B cell (primary cell): ENCODE results near the gene SCAI. TPM values are rescaled to one million over a fixed set of nuclear protein-coding genes. Genes with fewer than 3 reads are reported as not detected.

Experiments used
- ATAC-seq: fragments of 200-7000 bp; cut with Tn5 transposase; one replicate; pipeline ENCODE4 v1.10.0; 2021; ENCODE audit warnings: low read depth, mild to moderate bottlenecking, moderate number of reproducible peaks, moderate library complexity
- CTCF ChIA-PET: fragments of 350-600 bp; sonication (Branson Sonifier 250); formaldehyde crosslinking; loops from one replicate; lab custom pipeline; 2021; ENCODE audit warnings: antibody characterized with exemption, inconsistent platforms; lab: Charles Lee
- POLR2A ChIA-PET: fragments of 350-600 bp; sonication (Branson Sonifier 250); formaldehyde crosslinking; loops from one replicate; lab custom pipeline; 2021; ENCODE audit warnings: antibody characterized with exemption; lab: Charles Lee
- DNase-seq: peaks from one replicate; pipeline ENCODE4 v3.0.0; 2013
- H2AFZ ChIP-seq: 2 replicates; pipeline ENCODE4 v1.6.1; 2012; ENCODE audit warnings: mild to moderate bottlenecking, low read depth, low read length; ENCODE audit not compliant: insufficient read depth, poor library complexity, severe bottlenecking
- H3K27ac ChIP-seq, 2 donors: 1 replicate in 1 of 2; 2 replicates in 1 of 2; pipeline ENCODE4 v1.5.1; 2012 to 2013; ENCODE audit warnings: low read length in 2 of 2, mild to moderate bottlenecking in 2 of 2, moderate library complexity in 1 of 2
- H3K27me3 ChIP-seq, 4 experiments: fragments of 200-600 bp in 1 of 4; sonication (generic) in 1 of 4; replicated peaks in 1 of 4; 1 replicate in 2 of 4; 2 replicates in 2 of 4; pipeline versions ENCODE4 v1.6.1 to v1.7.0; 2013 to 2016; ENCODE audit warnings: low read length in 3 of 4, mild to moderate bottlenecking in 2 of 4, mixed read lengths in 1 of 4, moderate library complexity in 1 of 4; ENCODE audit not compliant: insufficient read depth in 4 of 4, control insufficient read depth in 3 of 4; ENCODE audit errors: control extremely low read depth in 1 of 4
- H3K36me3 ChIP-seq, 2 experiments: replicated peaks in 1 of 2; 1 replicate in 1 of 2; 2 replicates in 1 of 2; pipeline versions ENCODE4 v1.6.1 to v1.7.1; 2013; ENCODE audit warnings: low read length in 1 of 2; ENCODE audit not compliant: insufficient read depth in 2 of 2, control insufficient read depth in 1 of 2; ENCODE audit errors: control extremely low read depth in 1 of 2, extremely low read depth in 1 of 2
- H3K4me1 ChIP-seq, 2 donors: fragments of 200-600 bp in 1 of 2; sonication (generic) in 1 of 2; 1 replicate in 1 of 2; 2 replicates in 1 of 2; pipeline versions ENCODE4 v1.5.1 to v1.6.1; 2013 to 2017; ENCODE audit warnings: low read length in 2 of 2; ENCODE audit not compliant: control insufficient read depth in 2 of 2, insufficient read depth in 2 of 2
- H3K4me2 ChIP-seq: replicated peaks from 2 replicates; pipeline ENCODE3; 2012; ENCODE audit warnings: mild to moderate bottlenecking, low read depth, low read length; ENCODE audit not compliant: poor library complexity, severe bottlenecking
- H3K4me3 ChIP-seq, 5 experiments: fragments of 200-600 bp in 1 of 5; sonication (generic) in 1 of 5; 1 replicate in 3 of 5; 2 replicates in 2 of 5; pipeline versions ENCODE4 v1.5.1 to v1.7.0; 2011 to 2016; ENCODE audit warnings: low read length in 4 of 5, mild to moderate bottlenecking in 4 of 5, low read depth in 2 of 5, control low read depth in 1 of 5, moderate library complexity in 1 of 5; ENCODE audit not compliant: insufficient read depth in 1 of 5; ENCODE audit errors: control extremely low read depth in 1 of 5, extremely low read depth in 1 of 5
- H3K79me2 ChIP-seq: fragments of 200-600 bp; sonication (generic); one replicate; pipeline ENCODE4 v1.6.0; 2016; ENCODE audit warnings: low read length; ENCODE audit not compliant: control insufficient read depth, insufficient read depth
- H3K9ac ChIP-seq: fragments of 200-600 bp; sonication (generic); 2 replicates; pipeline ENCODE4 v1.6.1; 2017; ENCODE audit warnings: mild to moderate bottlenecking, low read length, moderate library complexity
- H3K9me3 ChIP-seq, 3 donors: one replicate each; pipeline versions ENCODE4 v1.6.1 to v1.7.1; 2013; ENCODE audit warnings: low read length in 2 of 3; ENCODE audit not compliant: control insufficient read depth in 2 of 3, insufficient read depth in 1 of 3; ENCODE audit errors: control extremely low read depth in 1 of 3
- H4K20me1 ChIP-seq: 2 replicates; pipeline ENCODE4 v1.6.0; 2012; ENCODE audit warnings: mild to moderate bottlenecking, low read length; ENCODE audit not compliant: insufficient read depth, control insufficient read depth, poor library complexity, severe bottlenecking
- H3K27ac Mint-ChIP-seq: one replicate; pipeline ENCODE4 v1.8.0; 2021; ENCODE audit warnings: mixed read lengths
- H3K27me3 Mint-ChIP-seq: one replicate; pipeline ENCODE4 v1.8.0; 2021; ENCODE audit warnings: mixed read lengths
- H3K4me1 Mint-ChIP-seq: one replicate; pipeline ENCODE4 v1.8.0; 2021; ENCODE audit warnings: mixed read lengths
- H3K4me3 Mint-ChIP-seq: one replicate; pipeline ENCODE4 v1.8.0; 2021; ENCODE audit warnings: mixed read lengths
- H3K9me3 Mint-ChIP-seq: one replicate; pipeline ENCODE4 v1.8.0; 2022; ENCODE audit warnings: mixed read lengths; ENCODE audit not compliant: insufficient read depth
- CTCF ChIP-seq: fragments of 200-600 bp; IDR thresholded peaks from one replicate; pipeline ENCODE4 v1.8.0; 2022; ENCODE audit warnings: antibody characterized with exemption, mild to moderate bottlenecking
- EZH2 ChIP-seq: IDR thresholded peaks from 2 replicates; pipeline ENCODE4 v1.6.1; 2012; ENCODE audit warnings: borderline replicate concordance, low read depth, mild to moderate bottlenecking, moderate library complexity, low read length; ENCODE audit not compliant: insufficient read depth, poor library complexity, severe bottlenecking
- WGBS: methylation state at CpG from one replicate; pipeline ENCODE4 v1.1.5; 2013; ENCODE audit warnings: missing lambda C conversion rate; ENCODE audit not compliant: insufficient coverage; 5-methylcytosine and 5-hydroxymethylcytosine counted together
- intact Hi-C: fragments of 100-400 bp; cut with micrococcal nuclease; formaldehyde crosslinking; loops from one replicate; pipeline ENCODE4 v1.10.0; 2022
- polyA plus RNA-seq: library from polyadenylated mRNA; depleted of rRNA; stranded (reverse); fragments of >200 nt; gene quantifications from 2 replicates; pipeline ENCODE4 v1.2.3, GENCODE V29; 2012
- total RNA-seq, 2 donors: library from RNA; stranded (reverse); fragments of 120-200 nt in 1 of 2; gene quantifications; 1 replicate in 1 of 2; 2 replicates in 1 of 2; pipeline versions ENCODE4 v1.2.3 to v1.2.4, GENCODE V29; 2013 to 2022

The SCAI gene
- total and polyA plus RNA-seq, 2 donors (not counting 1 experiment from before 2014, with no cell fraction given), result 3.8 to 19.8 TPM

DNA sequence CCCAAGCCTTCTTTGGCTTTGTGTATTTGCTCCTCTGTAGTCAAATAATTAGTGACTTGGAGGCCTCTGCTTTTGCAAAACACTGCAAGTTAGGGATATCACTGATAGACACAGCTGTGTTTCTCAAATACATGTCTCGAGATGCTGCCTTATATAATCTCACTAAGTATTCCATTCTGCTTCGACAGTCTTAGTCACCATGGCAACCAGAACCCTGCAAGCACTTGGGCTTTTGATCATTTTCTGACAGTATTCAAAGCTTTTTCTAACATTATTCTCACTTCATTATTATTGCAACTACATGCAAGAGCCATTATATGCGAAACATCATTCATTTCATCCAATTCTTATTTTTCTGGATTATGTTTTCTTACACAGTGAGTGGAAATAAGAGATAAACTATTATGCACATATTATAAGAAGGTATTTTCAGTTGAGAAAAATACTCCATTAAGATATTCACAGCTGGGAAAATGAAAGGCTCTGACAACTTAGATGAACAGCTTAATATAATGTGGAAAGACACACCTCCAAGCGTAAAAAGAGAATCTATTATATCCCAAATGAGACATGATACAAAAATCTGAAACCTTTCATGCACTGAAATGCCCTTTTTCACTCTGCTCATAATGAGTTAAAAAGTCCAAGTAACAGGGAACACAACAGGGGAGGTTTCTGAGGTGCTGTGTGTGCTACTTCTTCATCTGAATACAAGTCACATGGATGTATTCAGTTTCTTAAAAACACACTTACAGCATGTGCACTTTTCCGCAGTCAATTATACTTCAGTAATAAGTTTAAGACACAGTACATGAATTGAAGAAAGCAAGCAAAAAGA is 93.9 kb downstream of the SCAI start:
- Mint-ChIP-seq H3K27me3 (no peaks in the 10 kb centered on the region), H3K27ac (no peak overlapping the region), H3K4me3 (no peak overlapping the region), H3K9me3 (no peaks in the 10 kb centered on the region), H3K4me1 (no peaks in the 10 kb centered on the region)
- H3K27ac ChIP-seq, result no peak overlapping the region
- H4K20me1 ChIP-seq, result no peaks in the 10 kb centered on the region
- H3K4me1 ChIP-seq, result no peaks in the 10 kb centered on the region
- WGBS, result 100% methylated on average over 2 of the region's 5 CpGs
- H3K27me3 ChIP-seq, result no peaks in the 10 kb centered on the region
- no peaks in the 10 kb centered on the region for H3K79me2 ChIP-seq
- H3K36me3 ChIP-seq, result peaks cover 1 to 4% of the 10 kb centered on the region in 2 experiments
- ChIA-PET POLR2A (no interaction called here), CTCF (no interaction called here)
- H2AFZ ChIP-seq, result no peak overlapping the region
- H3K4me3 ChIP-seq, result no peak overlapping the region
- no peaks in the 10 kb centered on the region for H3K9me3 ChIP-seq
- intact Hi-C loops, result loop anchor here (10.0 kb wide), 1 partner anchor 105 kb away; the partner anchor contains the start of gene GOLGA1
- H3K9ac ChIP-seq, result no peak overlapping the region
- TF ChIP-seq EZH2 (no peak), CTCF (no peak)
- ATAC-seq (no peak), DNase-seq (no peak)
- H3K4me2 ChIP-seq, result no peak overlapping the region

- no peaks in the 10 kb centered on the region for H3K9me3 ChIP-seq
- no peak overlapping the region for H3K27ac Mint-ChIP-seq
- 81% methylated on average over 4 of the region's 6 CpGs for WGBS
- no peaks in the 10 kb centered on the region for H3K79me2 ChIP-seq
- DNase-seq (no peak), ATAC-seq (no peak)
- H3K27ac ChIP-seq, result no peak overlapping the region
- no peak overlapping the region for H3K4me3 ChIP-seq
- no peak overlapping the region for H3K9ac ChIP-seq
- H3K4me1 Mint-ChIP-seq, result no peaks in the 10 kb centered on the region
- intact Hi-C loops, result no loop called here
- H3K4me3 Mint-ChIP-seq, result no peak overlapping the region
- ChIA-PET POLR2A (no interaction called here), CTCF (interaction anchor here (0.6 kb wide), 1 partner anchor 36 kb away, joined by 4 read pairs; no protein-coding TSS in a partner anchor)
- H2AFZ ChIP-seq, result no peak overlapping the region
- TF ChIP-seq EZH2 (no peak), CTCF (no peak)
- no peaks in the 10 kb centered on the region for H4K20me1 ChIP-seq
- no peaks in the 10 kb centered on the region for H3K27me3 ChIP-seq
- no peaks in the 10 kb centered on the region for H3K9me3 Mint-ChIP-seq
- no peak overlapping the region for H3K4me2 ChIP-seq
- H3K4me1 ChIP-seq, result no peaks in the 10 kb centered on the region
- H3K36me3 ChIP-seq, result peaks cover 1 to 4% of the 10 kb centered on the region in 2 experiments
- no peaks in the 10 kb centered on the region for H3K27me3 Mint-ChIP-seq
These were observed 99.7 kb downstream of the SCAI start for GRCh38 chr9:125043631-125044030.
